Hematopoietic multipotent progenitor cell treated with erythropoietin and hydrocortisone succinate and interleukin-3 and kit ligand, for 8 days (in vitro differentiated cells): ENCODE measurements around the gene TGFBI.

Experiments used
- DNase-seq: peaks from one replicate; pipeline ENCODE4 v3.0.0-alpha.2; 2015

The TGFBI gene

DNA sequence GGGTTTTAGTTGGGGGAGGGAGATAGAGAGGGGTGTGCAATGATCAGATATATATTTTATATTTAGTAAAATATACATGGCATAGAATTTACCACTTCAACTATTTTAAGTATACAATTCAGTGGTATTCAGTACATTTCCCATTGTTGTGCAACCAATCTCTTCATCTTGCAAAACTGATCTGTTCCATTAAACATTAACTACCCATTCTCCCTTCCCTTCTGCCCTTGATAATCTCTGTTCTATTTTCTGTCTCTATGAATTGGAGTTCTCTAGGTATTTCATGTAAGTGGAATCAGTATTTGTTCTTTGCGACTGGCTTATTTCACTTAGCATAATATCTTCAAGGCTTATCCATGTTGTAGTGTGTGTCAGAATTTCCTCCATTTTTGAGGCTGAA, 38.6 kb downstream of the TGFBI start:
- no peak for DNase-seq

DNA sequence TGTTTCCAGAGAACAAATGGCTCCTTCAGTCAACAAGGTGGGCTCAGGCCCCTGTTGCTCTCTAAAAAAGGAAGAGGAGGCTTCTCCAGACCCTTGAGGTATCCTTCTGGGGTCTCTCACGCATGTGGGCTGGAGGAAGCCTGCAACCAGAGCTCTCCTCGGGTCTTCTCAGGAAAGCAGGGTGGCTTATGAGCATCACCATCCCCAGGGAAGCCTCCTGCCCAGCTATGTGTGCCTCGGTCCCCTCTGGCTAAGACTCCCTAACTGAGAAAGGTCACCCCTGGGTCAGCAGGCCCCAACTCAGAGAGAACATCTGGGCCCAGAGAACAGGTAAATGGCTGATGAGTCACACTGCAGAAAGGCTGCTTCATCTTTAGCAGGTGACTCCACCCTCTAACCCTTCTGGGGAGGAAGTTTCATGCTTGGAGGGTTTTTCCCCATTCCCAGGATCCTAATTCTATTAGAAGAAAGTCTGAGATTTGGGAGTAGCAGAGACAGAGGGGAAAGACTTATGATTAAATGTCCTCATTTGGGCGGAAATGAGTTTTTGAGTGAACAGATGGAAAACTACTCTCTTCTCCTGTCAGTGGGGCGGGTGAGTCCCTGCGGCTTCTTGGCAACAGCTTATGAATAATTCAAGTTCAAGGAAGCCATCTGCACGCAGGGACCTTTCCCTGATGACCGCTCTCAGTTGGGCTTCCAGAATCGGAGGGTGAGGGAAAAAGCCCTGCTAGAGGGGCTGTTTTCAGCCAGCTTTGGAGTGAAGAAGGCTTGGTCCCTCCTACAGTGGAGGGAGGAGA, 41.9 kb downstream of the TGFBI start:
- no peak for DNase-seq

DNA sequence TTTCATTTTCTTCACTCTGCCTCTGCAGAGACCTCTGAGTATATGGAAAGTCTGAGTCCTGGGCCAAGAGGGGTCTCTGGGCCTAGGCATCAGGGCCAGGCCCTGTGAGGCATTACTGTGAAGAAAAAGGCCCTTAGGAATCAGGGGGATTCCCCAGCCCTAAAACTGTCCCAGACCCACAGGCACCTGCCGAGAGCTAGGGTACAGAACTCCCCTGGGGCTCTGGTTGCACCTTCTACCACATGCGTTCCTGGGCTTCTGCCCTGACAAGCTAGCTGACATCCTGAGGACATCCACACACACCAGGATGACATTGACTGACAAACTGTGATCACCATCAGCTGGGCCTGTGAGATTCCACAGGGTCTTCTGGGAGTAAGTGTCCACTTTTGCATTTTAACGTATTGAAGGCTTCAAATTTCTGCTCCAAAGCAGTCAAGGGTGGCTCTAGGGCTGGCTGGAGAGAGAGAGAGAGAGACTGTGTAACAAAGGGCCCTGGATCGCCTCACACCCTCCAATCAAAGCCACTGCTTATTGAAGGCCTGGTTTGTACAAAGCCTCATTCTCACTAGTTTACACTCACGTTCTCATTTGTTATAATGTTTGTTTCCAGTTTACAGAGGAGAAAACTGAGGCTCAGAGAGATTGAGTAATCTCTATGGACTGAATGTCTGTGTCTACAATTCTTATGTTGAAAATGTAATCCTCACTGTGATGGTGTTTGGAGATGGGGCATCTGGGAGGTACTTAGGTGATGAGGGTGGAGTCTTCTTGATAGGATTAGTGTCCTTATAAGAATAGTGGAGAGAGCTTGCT, 45.1 kb downstream of the TGFBI start:
- DNase-seq = no peak

DNA sequence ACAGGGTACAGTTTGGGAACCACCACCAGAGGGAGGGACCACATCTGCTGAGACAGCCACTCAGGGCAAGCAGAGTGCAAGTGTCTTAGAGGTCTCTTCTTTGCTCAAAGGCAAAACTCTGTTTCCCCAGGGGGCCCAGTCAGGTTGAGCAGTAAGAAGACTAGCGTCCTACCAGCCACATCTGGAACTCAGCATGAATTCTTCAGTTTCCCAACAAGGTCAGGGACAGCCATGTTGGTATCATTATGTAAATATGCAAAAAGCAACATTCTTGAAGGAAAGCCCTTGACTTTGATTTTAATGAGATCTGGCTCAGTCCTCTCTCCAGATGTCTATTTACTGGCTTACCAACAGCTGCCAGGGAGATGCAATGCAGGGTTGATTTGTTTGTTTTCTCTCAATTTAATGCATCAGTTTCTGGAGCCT, 46.7 kb downstream of the TGFBI start:
- no peak for DNase-seq

DNA sequence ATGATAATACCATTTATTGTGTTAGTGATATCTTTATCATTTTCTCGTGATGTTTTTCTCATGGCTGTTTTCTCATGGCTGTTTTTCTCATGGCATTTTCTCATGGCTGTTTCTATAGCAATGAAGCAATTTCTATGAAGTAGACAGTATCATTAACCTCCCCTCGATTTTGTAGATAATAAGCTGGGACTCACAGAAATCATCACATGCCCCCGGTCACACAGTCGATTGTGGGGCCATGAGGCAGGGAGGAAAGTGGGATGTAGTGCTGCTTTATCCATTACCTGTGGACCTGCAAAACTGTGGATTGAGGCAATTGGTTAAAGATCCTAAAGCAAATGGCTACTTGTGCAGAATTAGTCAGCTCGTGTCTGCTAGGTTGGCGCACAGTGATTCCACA, 47.3 kb downstream of the TGFBI start:
- DNase-seq = no peak

DNA sequence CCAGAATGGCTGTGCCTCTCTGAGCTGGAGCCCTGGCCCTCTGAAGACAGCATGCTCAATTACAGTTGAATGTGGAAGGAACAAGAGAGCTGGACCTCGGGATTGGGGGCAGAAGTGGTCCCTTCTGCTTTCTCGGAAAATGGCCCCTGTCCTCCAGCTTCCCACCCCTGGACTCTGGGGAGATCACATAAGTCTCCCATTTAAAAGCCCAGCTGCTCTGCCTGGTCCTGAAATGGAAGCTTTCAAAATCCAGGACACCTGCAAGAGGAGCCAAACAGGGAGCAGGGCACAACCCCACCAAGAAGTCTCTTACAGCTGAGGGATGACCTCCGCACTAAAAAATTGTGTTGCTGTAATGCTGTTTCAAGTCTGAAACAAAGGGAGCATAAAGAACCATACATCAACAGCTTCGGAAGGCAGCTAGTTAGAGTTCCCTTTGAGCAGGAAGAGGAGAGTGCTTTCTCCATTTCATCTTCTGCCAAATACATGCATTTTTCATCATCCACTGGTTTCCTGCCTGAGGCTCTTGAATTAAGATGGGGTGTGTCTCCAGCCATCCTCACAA, 48.2 kb downstream of the TGFBI start:
- no peak for DNase-seq

DNA sequence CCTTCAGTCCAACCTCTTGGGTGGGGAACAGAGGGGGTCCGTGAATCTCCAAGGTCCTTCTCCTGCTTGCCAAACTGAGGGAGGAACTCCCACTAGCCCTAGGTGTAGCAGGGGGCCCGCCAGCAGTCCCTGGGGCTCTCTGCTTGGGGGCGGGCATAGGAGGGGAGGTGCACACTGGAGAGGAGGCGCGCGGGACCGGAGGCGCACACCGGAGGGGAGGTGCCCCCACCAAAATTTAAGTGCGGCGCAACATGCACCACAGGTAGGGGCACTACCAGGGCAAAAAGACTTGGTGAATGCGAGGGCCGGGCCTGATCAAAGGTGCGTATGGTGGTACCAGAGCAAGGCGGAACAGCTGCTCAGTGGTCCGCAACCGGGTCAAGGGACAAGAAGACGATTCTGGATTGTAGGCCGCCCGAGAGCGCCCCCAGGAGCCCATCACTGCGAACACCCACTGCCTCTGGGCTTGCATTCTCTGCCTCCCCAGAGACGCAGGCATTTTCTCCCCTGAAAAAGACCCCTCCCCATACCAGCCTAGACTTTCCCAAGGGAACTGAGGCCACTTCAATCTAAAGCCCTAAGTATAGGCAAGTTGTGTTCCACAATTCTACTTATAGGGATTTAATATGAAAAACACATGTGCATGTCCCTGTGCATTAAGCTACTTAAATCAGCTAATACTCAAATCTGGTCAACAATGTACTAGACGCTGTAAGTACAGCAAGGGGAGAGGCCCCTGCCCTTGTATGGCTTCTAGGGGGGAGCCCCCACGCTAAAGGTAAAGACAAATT, 50.6 kb downstream of the TGFBI start:
- no peak for DNase-seq

DNA sequence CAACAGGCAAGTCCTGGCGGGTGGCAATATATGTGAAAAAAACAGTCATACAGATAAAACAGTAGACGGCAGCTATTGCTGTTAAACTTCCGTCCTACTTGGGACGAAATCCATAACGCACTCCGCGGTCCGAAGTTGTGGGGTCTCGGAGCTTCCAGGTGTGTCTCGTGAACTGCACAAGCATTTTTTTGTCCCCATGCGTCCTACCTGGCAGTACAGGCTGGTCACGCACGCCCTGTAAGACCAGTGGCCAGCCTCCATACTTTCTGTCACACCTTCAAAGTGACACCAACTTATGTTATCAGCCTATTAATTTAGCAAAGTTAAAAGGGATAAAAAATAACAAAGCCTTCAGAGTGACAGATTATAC, 51.3 kb downstream of the TGFBI start:
- no peak for DNase-seq

DNA sequence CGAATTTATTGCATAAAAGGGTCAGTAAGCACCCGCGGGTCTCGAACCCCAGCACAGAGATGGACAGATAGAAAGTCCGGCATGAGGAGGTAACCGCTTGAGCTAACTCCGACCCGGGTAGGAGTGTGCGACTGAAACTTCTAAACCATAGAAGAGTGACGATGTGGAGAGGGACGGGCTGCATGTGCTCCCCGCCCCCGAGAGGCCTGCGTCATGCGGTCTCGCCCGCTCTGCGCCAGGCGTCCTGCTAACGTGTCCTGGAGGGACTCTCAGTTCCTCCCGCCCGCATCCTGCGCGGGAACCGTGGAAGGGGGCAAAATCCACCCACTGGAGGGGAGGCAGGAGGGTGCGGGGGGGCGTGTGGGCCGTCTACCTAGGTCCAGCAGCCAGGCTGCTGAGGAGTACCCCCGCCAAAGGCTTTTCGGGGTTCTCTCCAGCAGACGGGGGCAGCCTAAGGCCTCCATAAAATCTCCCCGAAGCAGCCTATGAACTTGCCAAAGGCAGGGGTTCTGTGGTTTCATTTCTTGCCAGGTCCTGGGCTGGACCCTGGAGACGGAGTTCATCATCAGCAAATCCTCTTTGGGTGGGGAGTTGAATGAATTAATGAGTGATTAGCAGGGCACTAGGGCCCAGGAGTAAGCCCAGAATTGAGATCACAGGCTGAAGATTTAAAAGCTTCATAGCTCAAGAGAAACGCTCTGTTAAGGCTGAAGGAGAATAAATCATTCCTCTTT, 51.9 kb downstream of the TGFBI start:
- DNase-seq = peak; percentile 83

DNA sequence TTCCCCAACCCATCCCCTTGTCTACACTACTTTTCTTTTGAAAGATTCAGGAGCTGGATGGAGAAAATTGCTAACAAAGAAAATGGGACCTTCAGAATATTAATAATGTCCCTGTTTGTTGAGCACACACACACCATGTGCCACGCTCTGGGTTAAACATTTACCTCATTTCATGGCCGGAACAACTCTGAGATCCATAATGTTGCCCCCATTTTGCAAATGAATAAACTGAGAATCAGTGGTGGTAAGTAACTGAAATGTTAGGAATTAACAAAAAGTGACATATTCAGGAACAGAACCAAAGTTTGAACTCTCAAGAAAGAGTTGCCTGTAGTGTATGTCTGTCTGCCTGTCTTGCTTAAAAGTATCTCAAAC, 52.4 kb downstream of the TGFBI start:
- no peak for DNase-seq

DNA sequence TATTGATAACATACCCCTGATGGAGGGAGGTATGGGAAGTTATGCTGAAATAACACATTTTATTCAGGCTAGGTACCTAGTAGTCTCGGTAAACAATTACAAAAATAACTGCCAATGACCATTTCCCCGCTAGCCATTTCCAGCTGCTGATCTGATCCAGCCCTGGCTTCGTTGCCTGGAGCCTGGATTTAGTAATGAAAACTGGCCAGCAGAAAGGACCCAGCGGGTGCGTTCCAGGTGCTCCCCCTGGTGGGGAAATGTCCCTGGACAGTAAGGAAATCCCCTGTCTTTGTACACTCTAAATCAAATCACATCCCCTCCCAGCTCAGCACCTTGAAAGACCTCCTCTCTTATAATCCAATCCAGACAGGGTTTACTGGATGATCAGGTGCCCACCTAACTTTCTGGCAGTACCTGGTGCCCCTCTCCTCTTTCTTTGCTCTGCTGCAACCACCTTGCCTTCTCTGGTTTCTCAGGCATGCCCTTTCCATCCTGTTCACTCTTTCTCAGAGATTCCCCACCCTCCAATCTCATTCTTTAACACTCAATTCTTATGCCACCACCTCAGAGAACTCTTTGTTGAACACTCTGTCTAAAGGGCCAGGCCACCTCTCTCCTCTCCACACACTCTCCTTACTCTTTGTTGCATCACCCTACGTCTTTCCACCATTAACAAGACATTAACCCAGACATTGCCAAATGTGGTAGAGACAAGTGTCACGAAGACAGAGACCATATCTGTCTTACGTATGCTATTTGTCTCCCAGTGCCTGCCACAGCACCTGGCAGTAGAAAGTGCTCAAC, 53.8 kb downstream of the TGFBI start:
- peak; percentile 32 for DNase-seq

DNA sequence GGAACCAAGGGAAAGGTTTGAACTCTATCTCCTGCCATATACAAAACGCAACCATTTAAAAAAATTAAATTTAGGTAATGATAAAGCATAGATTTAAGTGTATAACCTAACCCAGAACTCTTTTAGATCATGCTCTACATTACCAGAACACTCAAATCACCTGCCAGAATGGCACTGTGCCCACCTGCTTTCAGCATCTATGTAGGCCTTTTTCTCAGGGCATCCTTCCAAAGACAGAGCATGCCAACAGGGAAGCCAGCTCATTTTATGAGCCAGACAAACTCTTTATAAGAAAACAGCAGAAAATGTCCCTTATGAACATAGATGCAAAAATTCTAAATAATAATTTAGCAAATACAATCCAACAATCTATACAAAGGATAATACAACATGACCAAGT, 55.9 kb downstream of the TGFBI start:
- DNase-seq = no peak

DNA sequence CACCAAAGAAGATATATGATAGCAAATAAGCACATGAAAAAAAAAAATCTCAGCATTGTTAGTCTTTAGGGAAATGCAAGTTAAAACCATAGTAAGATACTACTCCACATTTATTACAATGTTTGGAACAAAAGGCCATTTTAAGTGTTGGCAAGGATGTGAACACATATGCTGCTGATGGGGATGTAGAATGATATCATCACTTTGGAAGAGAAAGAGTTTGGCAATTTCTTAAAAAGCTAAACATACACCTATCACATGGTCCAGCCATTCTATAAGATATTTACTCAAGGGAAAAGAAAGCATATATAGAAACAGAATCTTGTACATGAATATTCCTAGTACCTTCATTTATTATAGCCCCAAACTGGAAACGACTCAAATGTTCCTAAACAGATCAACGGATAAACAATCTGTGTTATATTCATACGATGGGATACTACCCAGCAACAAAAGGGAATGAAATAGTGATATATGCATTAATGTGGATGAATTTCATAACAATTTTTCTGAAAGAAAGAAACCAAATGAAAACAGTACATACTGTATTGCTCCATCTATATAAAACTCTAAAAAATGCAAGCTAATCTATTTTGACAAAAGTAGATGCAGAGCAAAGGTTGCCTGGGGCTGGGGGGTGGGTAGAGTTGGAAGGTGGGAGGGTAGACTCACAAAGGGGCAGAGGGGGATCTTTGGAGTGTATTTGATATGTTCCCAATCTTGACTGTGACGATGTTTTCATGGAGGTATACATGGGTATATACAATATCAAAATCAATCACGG, 58.2 kb downstream of the TGFBI start:
- DNase-seq = no peak

DNA sequence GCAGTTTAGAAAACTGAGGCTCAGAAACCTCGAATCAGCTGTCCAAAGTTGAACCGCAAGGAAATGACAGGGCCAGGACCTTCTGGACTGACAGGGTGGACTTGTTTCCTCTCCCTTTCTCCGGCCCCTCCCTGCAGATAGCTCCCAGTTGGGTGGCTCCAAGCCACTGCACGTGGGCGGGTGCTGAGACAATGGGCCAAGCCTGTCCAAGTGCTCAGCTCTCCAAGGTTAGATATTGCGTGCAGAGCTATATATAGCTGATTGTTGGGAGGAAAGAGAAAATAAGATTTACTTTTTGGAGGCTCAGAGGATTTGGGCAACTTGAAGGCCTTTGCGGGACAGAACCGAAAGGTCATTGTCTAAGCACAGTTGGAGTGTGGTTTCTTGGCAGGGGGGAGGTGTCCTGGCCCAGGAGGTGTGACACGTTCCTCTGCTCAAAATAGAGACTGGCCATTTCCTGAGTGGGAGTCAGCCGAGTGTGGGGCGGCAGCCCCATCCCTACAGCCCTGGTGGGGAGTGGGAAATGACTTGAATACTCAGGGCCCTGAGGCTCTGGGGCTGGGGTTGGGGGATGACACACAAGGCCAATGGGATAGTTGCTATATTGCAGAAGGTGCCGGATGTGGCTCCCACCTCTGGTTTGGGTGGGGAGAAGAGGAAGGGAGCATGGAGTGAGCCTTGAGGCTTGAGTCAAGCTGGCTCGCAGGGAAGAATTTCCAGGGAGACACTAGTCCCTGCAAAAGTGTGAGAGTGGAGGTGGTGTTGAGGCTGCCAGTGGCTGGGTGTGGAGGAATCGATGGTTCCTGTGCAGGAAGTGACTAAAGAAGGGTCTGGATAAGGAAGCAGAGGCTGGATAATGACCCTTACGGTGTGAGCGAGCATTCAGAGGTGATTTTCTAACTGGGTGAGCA, 59.4 kb downstream of the TGFBI start:
- DNase-seq = peak; percentile 19

DNA sequence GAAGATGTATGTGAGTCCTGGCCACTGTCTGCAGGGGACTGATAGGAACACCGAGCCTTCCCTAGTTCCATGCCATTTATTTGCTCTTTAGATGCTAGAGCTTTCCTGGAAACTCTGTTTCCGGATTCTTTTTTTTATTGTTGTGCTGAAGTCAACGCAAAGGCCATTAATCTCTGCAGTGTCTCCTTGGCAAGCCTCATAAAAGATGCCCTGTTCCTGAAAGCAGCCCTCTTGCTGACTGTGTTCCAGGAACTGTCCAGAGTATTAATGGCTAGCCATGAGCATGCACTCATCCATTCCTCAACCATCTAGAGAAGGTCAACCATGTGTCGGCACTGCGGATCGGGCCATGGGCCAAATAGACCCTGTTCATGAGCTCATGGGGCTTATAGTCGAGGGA, 61.0 kb downstream of the TGFBI start:
- DNase-seq = no peak

DNA sequence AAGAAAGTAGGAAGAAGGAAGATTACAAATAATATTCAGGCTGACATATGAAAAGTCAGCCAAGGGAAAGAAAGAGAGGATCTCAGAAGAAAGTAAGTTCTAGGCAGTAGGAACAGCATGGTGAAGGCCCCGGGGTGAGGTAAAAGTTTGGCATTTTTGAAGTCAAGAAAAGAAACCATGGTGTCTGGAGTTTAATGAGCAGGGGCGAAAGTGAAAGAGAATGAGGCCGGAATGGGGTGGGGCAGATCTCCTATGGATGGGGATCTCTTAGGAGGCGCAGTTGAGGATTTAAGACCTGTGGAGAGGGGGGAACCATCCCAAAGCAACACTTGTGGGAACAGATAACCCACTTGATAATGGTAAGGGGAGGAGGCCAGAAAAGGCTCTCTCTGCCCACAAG, 61.5 kb downstream of the TGFBI start:
- DNase-seq = no peak

DNA sequence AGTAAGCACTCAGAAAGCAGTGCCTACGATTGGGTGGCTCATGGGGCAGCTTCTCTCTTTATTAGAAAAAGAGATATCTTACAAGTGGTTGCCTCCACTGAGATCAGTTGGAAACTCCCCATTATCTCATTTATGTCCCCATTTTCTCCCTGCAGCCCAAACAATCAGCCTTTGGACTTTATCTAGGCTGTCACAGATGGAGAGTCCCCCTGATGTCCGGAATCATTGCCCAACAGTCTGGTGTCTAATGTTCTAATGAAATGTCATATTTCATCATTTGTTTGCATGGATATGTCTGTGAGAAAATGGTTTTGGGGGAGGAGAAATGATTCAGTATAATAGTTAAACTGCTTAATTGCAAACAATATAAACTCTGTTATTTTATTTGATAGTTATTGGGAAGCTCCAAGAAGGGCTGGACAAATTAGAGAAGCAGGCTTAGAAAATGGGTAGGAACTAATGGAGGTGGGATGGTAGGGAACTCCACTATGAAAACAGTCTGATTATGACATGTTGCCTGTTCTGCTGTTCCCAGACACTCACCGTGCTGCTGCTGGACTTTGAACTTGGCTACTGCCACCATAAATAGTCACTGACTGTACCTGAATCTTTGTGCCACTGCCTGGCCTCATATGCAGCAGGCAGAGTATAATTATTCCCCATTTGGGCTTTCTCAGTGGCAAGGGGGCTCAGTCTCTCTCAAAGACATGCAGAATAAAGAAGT, 65.6 kb downstream of the TGFBI start:
- DNase-seq = peak; percentile 74

DNA sequence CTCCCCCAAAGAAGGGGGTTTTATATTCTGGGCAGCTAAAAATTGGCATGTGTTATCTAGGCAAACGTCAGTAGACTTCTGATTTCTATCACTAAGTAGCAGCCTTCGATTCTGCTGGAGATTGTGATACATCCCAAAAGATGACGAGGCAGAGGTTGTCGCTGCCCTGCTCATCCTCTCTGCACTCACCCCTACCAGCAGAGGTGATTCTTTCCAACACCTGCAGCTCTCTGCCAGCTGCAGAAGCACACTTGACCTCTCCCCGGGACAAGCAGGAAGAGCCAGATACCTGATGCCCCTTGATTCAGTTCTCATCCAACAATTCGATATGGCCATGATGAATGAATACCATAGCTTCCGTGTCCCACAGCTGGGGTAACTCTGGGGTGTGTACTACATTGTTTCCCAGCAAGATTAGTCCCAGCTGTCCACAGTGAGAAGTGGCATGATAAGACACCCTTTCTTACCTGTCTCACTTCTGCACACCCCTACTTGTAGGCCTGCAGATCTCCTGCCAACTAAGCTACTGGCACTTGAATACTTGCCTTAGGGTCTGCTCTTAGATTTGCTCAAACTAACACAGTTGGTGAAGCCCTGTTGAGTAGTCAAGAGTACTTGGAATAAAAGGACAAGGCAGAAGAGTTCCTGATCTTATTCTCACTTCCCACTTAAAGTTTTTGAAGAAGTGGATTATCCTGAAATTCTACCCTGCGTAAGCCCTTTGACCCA, 66.3 kb downstream of the TGFBI start:
- DNase-seq = no peak
